Muscle layer of duodenum (tissue), 2 donors: ENCODE results near the gene AGBL4.
"Not testable (repeated sequence)": the region's sequence is repeated elsewhere in the genome, so short reads cannot be mapped to it uniquely, and the experiment has no call there.

Experiments
- H3K27ac ChIP-seq: one replicate; pipeline ENCODE4 v1.7.0; 2013; ENCODE audit warnings: mild to moderate bottlenecking, low read length
- H3K27me3 ChIP-seq: one replicate; pipeline ENCODE4 v1.7.0; 2013; ENCODE audit warnings: low read depth, mild to moderate bottlenecking, control low read depth, low read length
- H3K36me3 ChIP-seq, 2 donors: one replicate each; pipeline ENCODE4 v1.7.0; 2013; ENCODE audit warnings: low read length in 2 of 2, control low read depth in 1 of 2, mild to moderate bottlenecking in 1 of 2; ENCODE audit not compliant: insufficient read depth in 2 of 2, control insufficient read depth in 1 of 2
- H3K4me1 ChIP-seq, 2 donors: one replicate each; pipeline ENCODE4 v1.7.0; 2013; ENCODE audit warnings: low read length in 2 of 2, mild to moderate bottlenecking in 2 of 2, control low read depth in 1 of 2, moderate library complexity in 1 of 2; ENCODE audit not compliant: insufficient read depth in 2 of 2, control insufficient read depth in 1 of 2
- H3K4me3 ChIP-seq, 2 donors: one replicate each; pipeline ENCODE4 v1.7.0; 2013; ENCODE audit warnings: low read length in 2 of 2, low read depth in 1 of 2, mild to moderate bottlenecking in 1 of 2
- H3K9me3 ChIP-seq, 2 donors: one replicate each; pipeline ENCODE4 v1.7.0; 2013; ENCODE audit warnings: low read length in 2 of 2, control low read depth in 1 of 2, mild to moderate bottlenecking in 1 of 2; ENCODE audit not compliant: control insufficient read depth in 1 of 2
- donor health status: healthy.

AGBL4 gene

GRCh38 chr1:48519896-48520295, 1503.9 kb downstream of the AGBL4 start:
- not testable (repeated sequence) for H3K4me1 ChIP-seq, H3K36me3 ChIP-seq, H3K4me3 ChIP-seq, H3K9me3 ChIP-seq, H3K27ac ChIP-seq, H3K27me3 ChIP-seq

- Histone ChIP-seq H3K4me1 (no peaks in the 10 kb centered on the region), H3K27me3 (no peaks in the 10 kb centered on the region), H3K9me3 (no peaks in the 10 kb centered on the region), H3K27ac (no peak overlapping the region), H3K36me3 (no peaks in the 10 kb centered on the region), H3K4me3 (no peak overlapping the region)
Observed at GRCh38 chr1:48506870-48507269, 1516.9 kb downstream of the AGBL4 start.

DNA sequence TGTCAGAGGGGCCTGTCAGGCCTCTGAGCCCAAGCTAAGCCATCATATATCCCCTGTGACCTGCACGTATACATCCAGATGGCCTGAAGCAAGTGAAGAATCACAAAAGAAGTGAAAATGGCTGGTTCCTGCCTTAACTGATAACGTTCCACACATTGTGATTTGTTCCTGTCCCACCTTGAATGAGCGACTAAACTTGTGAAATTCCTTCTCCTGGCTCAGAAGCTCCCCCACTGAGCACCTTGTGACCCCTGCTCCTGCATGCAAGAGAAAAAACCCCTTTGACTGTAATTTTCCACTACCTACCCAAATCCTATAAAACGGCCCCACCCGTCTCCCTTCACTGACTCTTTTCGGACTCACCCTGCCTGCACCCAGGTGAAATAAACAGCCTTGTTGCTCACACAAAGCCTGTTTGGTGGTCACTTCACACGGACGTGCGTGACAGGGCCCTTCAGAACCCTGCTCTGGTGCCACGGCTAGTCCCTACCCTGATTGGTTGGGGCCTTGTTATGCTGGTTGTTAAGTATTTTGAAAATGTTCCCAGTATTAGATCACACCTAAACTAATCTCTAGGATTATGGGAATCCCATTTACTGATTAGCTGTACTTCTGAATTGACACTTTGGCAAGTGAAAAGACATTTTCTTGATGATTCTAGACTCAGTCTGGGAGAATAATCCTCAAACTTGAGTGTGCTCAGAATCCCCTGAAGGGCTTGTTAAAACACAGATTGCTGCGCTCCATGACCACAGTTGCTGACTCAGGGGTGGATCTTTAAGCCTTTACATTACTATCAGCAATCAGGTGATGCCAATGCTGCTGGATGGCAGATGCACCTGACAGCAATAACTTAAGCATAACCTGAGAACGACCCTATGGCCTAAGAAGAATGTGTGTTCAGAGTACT, 1523.0 kb downstream of the AGBL4 start:
- Histone ChIP-seq H3K27ac (no peak overlapping the region), H3K36me3 (no peaks in the 10 kb centered on the region), H3K9me3 (no peaks in the 10 kb centered on the region), H3K4me3 (no peak overlapping the region), H3K4me1 (no peaks in the 10 kb centered on the region), H3K27me3 (no peaks in the 10 kb centered on the region)

DNA sequence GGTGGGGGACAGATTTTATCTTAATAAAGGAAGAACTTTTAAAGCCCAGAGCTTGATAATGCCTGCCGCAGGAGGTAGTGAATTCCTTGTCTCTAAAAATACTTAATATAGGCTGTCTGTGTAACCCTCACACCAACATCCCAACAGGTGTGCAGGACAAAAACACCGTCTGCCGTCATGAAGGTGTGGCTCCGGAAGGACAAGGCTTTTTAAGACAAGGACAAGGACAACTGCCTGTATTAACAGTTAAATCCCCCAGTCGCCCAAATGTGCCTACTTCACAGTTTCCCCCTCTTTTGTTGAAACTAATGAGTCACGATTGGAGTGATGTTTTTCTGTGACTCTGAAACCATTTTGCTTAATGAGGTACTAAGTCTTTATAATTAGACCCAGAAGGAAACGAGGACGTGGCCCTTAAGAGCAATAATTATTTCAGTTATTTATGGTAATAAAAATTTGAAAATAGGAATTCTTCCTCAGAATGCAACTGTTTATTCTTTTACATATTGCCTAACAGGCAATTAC, 1524.5 kb downstream of the AGBL4 start:
- no peak overlapping the region for H3K4me3 ChIP-seq
- no peaks in the 10 kb centered on the region for H3K4me1 ChIP-seq
- no peaks in the 10 kb centered on the region for H3K27me3 ChIP-seq
- no peak overlapping the region for H3K27ac ChIP-seq
- no peaks in the 10 kb centered on the region for H3K9me3 ChIP-seq
- no peaks in the 10 kb centered on the region for H3K36me3 ChIP-seq

DNA sequence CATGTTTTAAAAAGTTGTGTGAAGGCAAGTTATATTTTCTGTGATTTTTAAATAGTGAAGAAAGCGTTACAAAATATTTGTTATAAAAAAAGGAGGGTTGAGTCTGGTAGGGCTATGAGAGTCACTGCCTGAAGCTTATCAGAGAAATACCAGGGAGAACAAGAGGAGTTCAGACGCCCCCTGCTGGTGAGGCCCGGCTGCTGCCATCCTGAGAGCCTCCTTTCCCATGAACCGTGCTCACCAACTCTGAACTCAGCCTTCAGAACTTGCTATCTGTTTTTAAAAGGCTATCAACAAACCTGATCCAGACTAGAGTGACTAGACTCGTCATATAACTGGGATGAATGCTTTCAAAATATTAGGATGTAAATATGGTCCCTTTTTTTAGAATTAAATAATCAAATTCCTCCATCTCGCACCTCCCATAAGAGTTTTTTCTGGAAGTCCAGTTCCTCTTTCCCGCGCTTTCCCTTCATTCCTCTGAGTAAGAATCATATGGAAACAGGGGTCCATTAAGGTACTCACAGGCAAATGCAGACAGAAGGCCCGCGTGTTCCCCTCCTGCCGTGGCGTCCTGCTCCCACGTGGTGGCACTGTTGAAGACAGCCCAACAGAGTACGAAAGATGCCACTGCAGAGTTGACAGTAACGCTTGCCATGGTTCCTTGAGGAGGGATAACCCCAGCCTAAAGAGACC, 1525.5 kb downstream of the AGBL4 start:
- no peak overlapping the region for H3K27ac ChIP-seq
- H3K4me3 ChIP-seq: no peak overlapping the region
- no peaks in the 10 kb centered on the region for H3K9me3 ChIP-seq
- peaks cover 0 to 5% of the 10 kb centered on the region in 2 donors for H3K4me1 ChIP-seq
- H3K36me3 ChIP-seq: no peaks in the 10 kb centered on the region
- H3K27me3 ChIP-seq: no peaks in the 10 kb centered on the region

GRCh38 chr1:48495911-48496310, 1527.8 kb downstream of the AGBL4 start:
- Histone ChIP-seq H3K36me3 (no peaks in the 10 kb centered on the region), H3K4me1 (peaks cover 0 to 5% of the 10 kb centered on the region in 2 donors), H3K9me3 (no peaks in the 10 kb centered on the region), H3K27me3 (no peaks in the 10 kb centered on the region), H3K27ac (no peak overlapping the region), H3K4me3 (no peak overlapping the region)

- Histone ChIP-seq H3K36me3 (no peaks in the 10 kb centered on the region), H3K27me3 (no peaks in the 10 kb centered on the region), H3K4me3 (no peak overlapping the region), H3K27ac (no peak overlapping the region), H3K4me1 (peaks cover 0 to 5% of the 10 kb centered on the region in 2 donors), H3K9me3 (no peaks in the 10 kb centered on the region)
Observed at GRCh38 chr1:48495166-48495565, 1528.6 kb downstream of the AGBL4 start.

DNA sequence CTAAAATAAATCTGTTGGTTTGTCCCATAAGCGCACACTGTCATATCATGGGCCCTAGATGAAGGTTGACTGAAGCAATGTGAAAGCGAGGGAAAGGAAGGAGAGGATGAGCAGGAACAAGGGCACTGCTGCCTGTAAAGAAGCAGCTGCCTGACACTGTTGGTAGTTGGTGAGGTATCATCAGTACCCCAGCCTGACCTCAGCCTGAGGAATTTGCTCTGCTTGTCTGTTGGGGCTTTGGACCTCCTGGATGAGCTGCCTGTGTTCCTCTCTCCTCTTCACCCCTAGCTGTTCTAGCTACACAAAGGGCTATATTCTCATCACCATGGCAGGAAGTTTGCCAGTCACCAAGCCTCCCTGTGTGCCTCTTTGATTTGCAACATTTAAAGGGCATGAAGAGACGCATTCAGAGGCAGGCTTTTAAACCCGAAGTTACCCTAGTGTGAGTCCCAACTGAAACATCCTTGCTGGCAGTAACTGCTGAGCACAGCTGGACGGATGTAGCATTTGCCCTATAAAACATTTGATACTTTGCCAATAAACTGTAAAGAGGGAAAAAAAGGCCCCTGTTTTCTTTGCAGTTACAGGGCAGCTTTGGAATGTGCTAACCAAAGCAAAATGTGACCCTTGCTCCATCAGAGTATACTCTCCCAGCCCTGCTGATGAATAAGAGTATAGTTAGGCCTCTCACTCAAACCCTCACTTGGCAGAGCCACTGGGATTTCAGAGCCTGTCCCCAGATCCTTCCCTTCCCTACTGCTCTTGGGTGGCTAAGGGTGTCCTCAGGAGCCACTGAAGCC, 1529.6 kb downstream of the AGBL4 start:
- peak overlapping the region; percentile 50 for H3K27ac ChIP-seq
- H3K36me3 ChIP-seq: no peaks in the 10 kb centered on the region
- H3K9me3 ChIP-seq: no peaks in the 10 kb centered on the region
- H3K4me3 ChIP-seq: no peak overlapping the region
- peaks cover 0 to 5% of the 10 kb centered on the region in 2 donors for H3K4me1 ChIP-seq
- H3K27me3 ChIP-seq: no peaks in the 10 kb centered on the region

GRCh38 chr1:48493041-48493440, 1530.7 kb downstream of the AGBL4 start:
- H3K9me3 ChIP-seq: no peaks in the 10 kb centered on the region
- H3K27ac ChIP-seq: no peak overlapping the region
- H3K27me3 ChIP-seq: no peaks in the 10 kb centered on the region
- H3K36me3 ChIP-seq: no peaks in the 10 kb centered on the region
- H3K4me3 ChIP-seq: no peak overlapping the region
- H3K4me1 ChIP-seq: peaks cover 0 to 5% of the 10 kb centered on the region in 2 donors

GRCh38 chr1:48492392-48492791, 1531.4 kb downstream of the AGBL4 start:
- Histone ChIP-seq H3K4me3 (no peak overlapping the region), H3K27ac (no peak overlapping the region), H3K27me3 (no peaks in the 10 kb centered on the region), H3K9me3 (no peaks in the 10 kb centered on the region), H3K4me1 (peaks cover 0 to 5% of the 10 kb centered on the region in 2 donors), H3K36me3 (no peaks in the 10 kb centered on the region)

DNA sequence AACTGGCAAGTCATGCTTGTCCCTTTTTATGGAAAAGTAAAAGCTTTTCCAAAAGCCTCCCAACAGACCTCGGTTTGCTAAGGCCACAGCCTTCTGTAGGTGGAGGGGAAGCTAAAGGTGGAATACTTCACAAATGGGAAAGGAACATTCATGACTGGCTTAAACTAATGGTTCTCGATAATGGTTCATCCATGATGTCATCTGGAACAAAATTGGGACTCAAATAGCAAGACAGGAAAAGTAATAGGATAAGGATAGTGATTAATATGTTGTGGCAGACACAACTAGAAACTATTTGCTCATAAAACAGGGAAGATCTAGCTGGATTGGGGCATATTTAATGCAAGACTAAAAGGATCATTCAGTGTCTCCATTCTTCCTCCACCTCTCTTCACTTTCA, 1535.0 kb downstream of the AGBL4 start:
- Histone ChIP-seq H3K27me3 (no peaks in the 10 kb centered on the region), H3K27ac (no peak overlapping the region), H3K4me3 (no peak overlapping the region), H3K9me3 (no peaks in the 10 kb centered on the region), H3K4me1 (peaks cover 0 to under 1% of the 10 kb centered on the region in 2 donors), H3K36me3 (no peaks in the 10 kb centered on the region)
